ENCODE measurements around the gene CRYL1. TPM values are rescaled to one million over a fixed set of nuclear protein-coding genes. Genes with fewer than 3 reads are reported as not detected.
A peak's percentile ranks its signal among the peaks of the same experiment; 100 is the strongest.

The CRYL1 gene
- total and polyA plus RNA-seq, 5 donors from 2014 or later = 16.2 to 55.0 (median 53.6) TPM

GRCh38 chr13:20426766-20427448, 98.8 kb downstream of the CRYL1 start:
- no peak overlapping the region for H3K4me3 ChIP-seq (ENCODE audit: low read depth, low read length)
- Mint-ChIP-seq H3K27ac (peak overlapping the region in 2 of 3 donors; percentile 42 to 62), H3K4me3 (no peak overlapping the region), H3K4me1 (peaks cover 0 to 8% (median 4%) of the 10 kb centered on the region in 4 donors), H3K36me3 (peaks cover 63% of the 10 kb centered on the region), H3K27me3 (no peaks in the 10 kb centered on the region), H3K9me3 (no peaks in the 10 kb centered on the region)
- H3K9me3 ChIP-seq (ENCODE audit: control insufficient read depth in 2 of 2, low read length in 2 of 2) = no peaks in the 10 kb centered on the region
- no peaks in the 10 kb centered on the region for H3K4me1 ChIP-seq (ENCODE audit: control insufficient read depth, insufficient read depth, low read length, poor library complexity, severe bottlenecking)
- H3K27ac ChIP-seq (ENCODE audit: insufficient read depth, low read length, poor library complexity, severe bottlenecking) = no peak overlapping the region
- DNase-seq (no peak), ATAC-seq (ENCODE audit: low read depth in 2 of 2) (no peak)
- peaks cover 15% of the 10 kb centered on the region for H3K36me3 ChIP-seq (ENCODE audit: control insufficient read depth, insufficient read depth, low read length)
- no peaks in the 10 kb centered on the region for H3K27me3 ChIP-seq (ENCODE audit: control insufficient read depth, insufficient read depth, low read length)

GRCh38 chr13:20425819-20426219, 99.8 kb downstream of the CRYL1 start:
- peaks cover 58% of the 10 kb centered on the region for H3K36me3 Mint-ChIP-seq
- H3K4me3 Mint-ChIP-seq = no peak overlapping the region
- H3K27me3 ChIP-seq (ENCODE audit: control insufficient read depth, insufficient read depth, low read length) = no peaks in the 10 kb centered on the region
- no peaks in the 10 kb centered on the region for H3K9me3 ChIP-seq (ENCODE audit: control insufficient read depth in 2 of 2, low read length in 2 of 2)
- no peaks in the 10 kb centered on the region for H3K4me1 ChIP-seq (ENCODE audit: control insufficient read depth, insufficient read depth, low read length, poor library complexity, severe bottlenecking)
- no peak for DNase-seq
- no peaks in the 10 kb centered on the region for H3K27me3 Mint-ChIP-seq
- H3K27ac ChIP-seq (ENCODE audit: insufficient read depth, low read length, poor library complexity, severe bottlenecking) = no peak overlapping the region
- H3K4me3 ChIP-seq (ENCODE audit: low read depth, low read length) = no peak overlapping the region
- H3K9me3 Mint-ChIP-seq = no peaks in the 10 kb centered on the region
- peaks cover 8% of the 10 kb centered on the region for H3K36me3 ChIP-seq (ENCODE audit: control insufficient read depth, insufficient read depth, low read length)
- no peak overlapping the region for H3K27ac Mint-ChIP-seq
- ATAC-seq (ENCODE audit: low read depth in 2 of 2) = no peak
- H3K4me1 Mint-ChIP-seq = peaks cover 0 to 15% (median 9%) of the 10 kb centered on the region in 4 donors

- Mint-ChIP-seq H3K9me3 (no peaks in the 10 kb centered on the region), H3K4me1 (peaks cover 5 to 21% (median 16%) of the 10 kb centered on the region in 4 donors), H3K27ac (peak overlapping the region in 1 of 3 donors; percentile 27), H3K36me3 (peaks cover 50% of the 10 kb centered on the region), H3K4me3 (no peak overlapping the region), H3K27me3 (no peaks in the 10 kb centered on the region)
- H3K4me3 ChIP-seq (ENCODE audit: low read depth, low read length) = no peak overlapping the region
- H3K27ac ChIP-seq (ENCODE audit: insufficient read depth, low read length, poor library complexity, severe bottlenecking) = no peak overlapping the region
- ATAC-seq (ENCODE audit: low read depth in 2 of 2) (no peak), DNase-seq (no peak)
- H3K9me3 ChIP-seq (ENCODE audit: control insufficient read depth in 2 of 2, low read length in 2 of 2) = no peaks in the 10 kb centered on the region
- peaks cover 7% of the 10 kb centered on the region for H3K36me3 ChIP-seq (ENCODE audit: control insufficient read depth, insufficient read depth, low read length)
- peaks cover 4% of the 10 kb centered on the region for H3K4me1 ChIP-seq (ENCODE audit: control insufficient read depth, insufficient read depth, low read length, poor library complexity, severe bottlenecking)
- H3K27me3 ChIP-seq (ENCODE audit: control insufficient read depth, insufficient read depth, low read length) = no peaks in the 10 kb centered on the region
These were observed 100.7 kb downstream of the CRYL1 start for GRCh38 chr13:20424949-20425348.

- Mint-ChIP-seq H3K27ac (peak overlapping the region in 1 of 3 donors; percentile 27), H3K4me3 (no peak overlapping the region), H3K27me3 (no peaks in the 10 kb centered on the region), H3K9me3 (no peaks in the 10 kb centered on the region), H3K4me1 (peaks cover 9 to 26% (median 21%) of the 10 kb centered on the region in 4 donors), H3K36me3 (peaks cover 53% of the 10 kb centered on the region)
- DNase-seq = no peak
- peaks cover 9% of the 10 kb centered on the region for H3K4me1 ChIP-seq (ENCODE audit: control insufficient read depth, insufficient read depth, low read length, poor library complexity, severe bottlenecking)
- ATAC-seq (ENCODE audit: low read depth in 2 of 2) = no peak
- H3K27ac ChIP-seq (ENCODE audit: insufficient read depth, low read length, poor library complexity, severe bottlenecking) = no peak overlapping the region
- peaks cover 7% of the 10 kb centered on the region for H3K36me3 ChIP-seq (ENCODE audit: control insufficient read depth, insufficient read depth, low read length)
- H3K4me3 ChIP-seq (ENCODE audit: low read depth, low read length) = no peak overlapping the region
- no peaks in the 10 kb centered on the region for H3K27me3 ChIP-seq (ENCODE audit: control insufficient read depth, insufficient read depth, low read length)
- H3K9me3 ChIP-seq (ENCODE audit: control insufficient read depth in 2 of 2, low read length in 2 of 2) = no peaks in the 10 kb centered on the region
These were observed 101.2 kb downstream of the CRYL1 start for GRCh38 chr13:20424559-20424852.

GRCh38 chr13:20422362-20422761, 103.3 kb downstream of the CRYL1 start:
- Histone ChIP-seq H3K27me3 (ENCODE audit: control insufficient read depth, insufficient read depth, low read length) (no peaks in the 10 kb centered on the region), H3K4me3 (ENCODE audit: low read depth, low read length) (no peak overlapping the region), H3K4me1 (ENCODE audit: control insufficient read depth, insufficient read depth, low read length, poor library complexity, severe bottlenecking) (peaks cover 16% of the 10 kb centered on the region), H3K27ac (ENCODE audit: insufficient read depth, low read length, poor library complexity, severe bottlenecking) (no peak overlapping the region), H3K9me3 (ENCODE audit: control insufficient read depth in 2 of 2, low read length in 2 of 2) (no peaks in the 10 kb centered on the region), H3K36me3 (ENCODE audit: control insufficient read depth, insufficient read depth, low read length) (peaks cover 7% of the 10 kb centered on the region)
- Mint-ChIP-seq H3K27ac (peak overlapping the region in 1 of 3 donors; percentile 62), H3K27me3 (no peaks in the 10 kb centered on the region), H3K4me1 (peaks cover 10 to 40% (median 31%) of the 10 kb centered on the region in 4 donors), H3K4me3 (no peak overlapping the region), H3K9me3 (no peaks in the 10 kb centered on the region), H3K36me3 (peaks cover 57% of the 10 kb centered on the region)
- DNase-seq = no peak
- ATAC-seq (ENCODE audit: low read depth in 2 of 2) = no peak

GRCh38 chr13:20420938-20421337, 104.7 kb downstream of the CRYL1 start:
- peaks cover 16% of the 10 kb centered on the region for H3K4me1 ChIP-seq (ENCODE audit: control insufficient read depth, insufficient read depth, low read length, poor library complexity, severe bottlenecking)
- ATAC-seq (ENCODE audit: low read depth in 2 of 2) (no peak), DNase-seq (no peak)
- H3K27me3 ChIP-seq (ENCODE audit: control insufficient read depth, insufficient read depth, low read length) = no peaks in the 10 kb centered on the region
- Mint-ChIP-seq H3K4me1 (peaks cover 10 to 37% (median 30%) of the 10 kb centered on the region in 4 donors), H3K27ac (peak overlapping the region; percentile 45 to 95 (median 79)), H3K4me3 (no peak overlapping the region), H3K9me3 (no peaks in the 10 kb centered on the region), H3K36me3 (peaks cover 45% of the 10 kb centered on the region), H3K27me3 (no peaks in the 10 kb centered on the region)
- no peak overlapping the region for H3K27ac ChIP-seq (ENCODE audit: insufficient read depth, low read length, poor library complexity, severe bottlenecking)
- no peaks in the 10 kb centered on the region for H3K9me3 ChIP-seq (ENCODE audit: control insufficient read depth in 2 of 2, low read length in 2 of 2)
- no peak overlapping the region for H3K4me3 ChIP-seq (ENCODE audit: low read depth, low read length)
- peaks cover 4% of the 10 kb centered on the region for H3K36me3 ChIP-seq (ENCODE audit: control insufficient read depth, insufficient read depth, low read length)

GRCh38 chr13:20418953-20419352, 106.7 kb downstream of the CRYL1 start:
- no peak for DNase-seq
- H3K36me3 Mint-ChIP-seq = peaks cover 27% of the 10 kb centered on the region
- H3K27ac Mint-ChIP-seq = peak overlapping the region in 2 of 3 donors; percentile 11 to 95
- Histone ChIP-seq H3K36me3 (ENCODE audit: control insufficient read depth, insufficient read depth, low read length) (no peaks in the 10 kb centered on the region), H3K9me3 (ENCODE audit: control insufficient read depth in 2 of 2, low read length in 2 of 2) (no peaks in the 10 kb centered on the region), H3K27me3 (ENCODE audit: control insufficient read depth, insufficient read depth, low read length) (no peaks in the 10 kb centered on the region), H3K4me3 (ENCODE audit: low read depth, low read length) (no peak overlapping the region), H3K4me1 (ENCODE audit: control insufficient read depth, insufficient read depth, low read length, poor library complexity, severe bottlenecking) (peaks cover 16% of the 10 kb centered on the region), H3K27ac (ENCODE audit: insufficient read depth, low read length, poor library complexity, severe bottlenecking) (no peak overlapping the region)
- H3K4me3 Mint-ChIP-seq = peak overlapping the region in 1 of 4 donors; percentile 65
- peaks cover 10 to 37% (median 30%) of the 10 kb centered on the region in 4 donors for H3K4me1 Mint-ChIP-seq
- H3K9me3 Mint-ChIP-seq = peaks cover 0 to 2% (median 0%) of the 10 kb centered on the region in 7 donors
- ATAC-seq (ENCODE audit: low read depth in 2 of 2) = no peak
- H3K27me3 Mint-ChIP-seq = no peaks in the 10 kb centered on the region

GRCh38 chr13:20416223-20416745, 109.4 kb downstream of the CRYL1 start:
- H3K4me3 Mint-ChIP-seq = no peak overlapping the region
- no peaks in the 10 kb centered on the region for H3K27me3 Mint-ChIP-seq
- H3K9me3 Mint-ChIP-seq = peaks cover 0 to 2% (median 0%) of the 10 kb centered on the region in 7 donors
- peaks cover 25% of the 10 kb centered on the region for H3K36me3 Mint-ChIP-seq
- Histone ChIP-seq H3K36me3 (ENCODE audit: control insufficient read depth, insufficient read depth, low read length) (no peaks in the 10 kb centered on the region), H3K4me1 (ENCODE audit: control insufficient read depth, insufficient read depth, low read length, poor library complexity, severe bottlenecking) (peaks cover 33% of the 10 kb centered on the region), H3K27me3 (ENCODE audit: control insufficient read depth, insufficient read depth, low read length) (no peaks in the 10 kb centered on the region), H3K27ac (ENCODE audit: insufficient read depth, low read length, poor library complexity, severe bottlenecking) (no peak overlapping the region), H3K9me3 (ENCODE audit: control insufficient read depth in 2 of 2, low read length in 2 of 2) (no peaks in the 10 kb centered on the region), H3K4me3 (ENCODE audit: low read depth, low read length) (no peak overlapping the region)
- ATAC-seq (ENCODE audit: low read depth in 2 of 2) = no peak
- H3K27ac Mint-ChIP-seq = peak overlapping the region in 1 of 3 donors; percentile 56
- no peak for DNase-seq
- peaks cover 22 to 50% (median 43%) of the 10 kb centered on the region in 4 donors for H3K4me1 Mint-ChIP-seq

All from CD4-positive, CD25-positive, alpha-beta regulatory T cell (primary cell).